K562 treated with DMSO at 1 percent for 48 hours (cell line): Measurements from ENCODE around the gene CLDN6. TPM values are rescaled to one million over a fixed set of nuclear protein-coding genes. Genes with fewer than 3 reads are reported as not detected.

Source experiments
- total RNA-seq: library from RNA; unstranded; fragments of 300-600 nt; gene quantifications from 2 replicates; pipeline ENCODE4 v1.2.3, GENCODE V29; 2022; ENCODE audit warnings: low replicate concordance; ENCODE audit errors: extremely low read depth

CLDN6 gene, protein sequence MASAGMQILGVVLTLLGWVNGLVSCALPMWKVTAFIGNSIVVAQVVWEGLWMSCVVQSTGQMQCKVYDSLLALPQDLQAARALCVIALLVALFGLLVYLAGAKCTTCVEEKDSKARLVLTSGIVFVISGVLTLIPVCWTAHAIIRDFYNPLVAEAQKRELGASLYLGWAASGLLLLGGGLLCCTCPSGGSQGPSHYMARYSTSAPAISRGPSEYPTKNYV
- not detected in 2 replicates for total RNA-seq

DNA sequence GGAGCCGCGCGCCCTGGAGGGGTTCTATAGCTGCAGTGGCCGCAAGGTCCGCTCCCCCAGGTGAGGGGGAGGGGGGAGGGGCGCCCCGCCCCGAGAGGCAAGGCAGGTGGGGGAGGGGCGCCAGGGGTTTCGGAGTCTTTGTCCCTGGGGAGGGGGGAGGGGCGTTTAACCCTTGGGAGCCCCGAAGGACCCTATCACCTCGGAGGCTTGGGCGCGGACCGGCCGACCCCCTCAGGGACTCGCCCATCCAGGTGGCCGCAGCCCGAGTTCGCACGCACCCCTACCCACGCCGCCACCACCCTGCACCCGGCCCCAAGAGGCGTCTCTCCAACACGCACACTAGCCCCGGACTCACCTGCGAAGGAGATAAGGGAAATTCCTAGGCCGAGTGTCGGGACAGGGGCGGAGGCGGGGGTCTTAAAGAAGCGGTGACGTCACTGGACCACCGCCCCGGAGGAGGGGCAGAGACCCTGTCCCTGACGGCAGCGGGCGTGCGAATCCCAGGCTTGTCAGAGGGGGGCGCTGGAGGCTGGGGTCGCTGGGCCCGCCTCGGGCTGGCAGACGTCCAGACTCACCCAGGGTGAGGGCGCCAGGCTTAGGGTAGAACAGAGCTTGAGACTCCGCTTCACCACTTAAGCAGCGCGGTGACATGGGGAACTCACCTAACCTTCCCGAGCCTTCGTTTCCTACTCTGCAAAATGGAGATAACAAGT is at the start of gene CLDN6:
CLDN6 (minus strand) TSS at position 390 of the 713 bp plus-strand sequence. CDS start 2,162 bp downstream, outside the sequence.

DNA sequence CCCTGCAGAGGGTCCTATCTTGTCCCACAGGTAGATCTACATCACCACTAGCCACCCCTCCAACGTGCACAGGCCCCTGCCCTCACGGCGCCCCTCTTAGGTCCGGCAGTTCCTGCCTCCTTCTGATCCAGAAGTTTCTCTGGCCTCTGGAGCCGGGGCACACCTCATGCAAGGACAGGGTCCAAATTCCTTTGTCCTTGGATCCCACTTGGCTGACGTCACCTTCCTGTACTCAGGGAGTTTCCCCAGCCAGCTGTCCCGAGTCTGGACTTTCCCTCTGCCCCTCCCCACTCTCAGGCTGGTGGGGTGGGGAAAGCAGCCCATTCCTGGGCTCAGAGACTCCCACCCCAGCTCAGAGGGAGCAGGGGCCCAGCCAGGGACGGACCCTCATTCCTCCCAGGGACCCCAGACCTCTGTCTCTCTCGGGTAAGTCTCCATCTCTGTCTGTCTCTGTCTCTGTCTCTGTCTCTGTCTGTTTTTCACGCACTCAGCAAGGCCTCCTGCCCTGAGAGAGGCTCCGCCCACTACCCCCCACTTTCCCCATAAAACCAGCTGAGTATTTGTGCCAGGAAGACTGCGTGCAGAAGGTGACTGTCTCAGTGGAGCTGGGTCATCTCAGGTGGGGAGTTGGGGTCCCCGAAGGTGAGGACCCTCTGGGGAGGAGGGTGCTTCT is 47.2 kb upstream of the CLDN6 start, which contains the start of gene IL32:
IL32 (plus strand) TSS at position 572 of the 673 bp plus-strand sequence. CDS start 172 bp downstream, outside the sequence.

DNA sequence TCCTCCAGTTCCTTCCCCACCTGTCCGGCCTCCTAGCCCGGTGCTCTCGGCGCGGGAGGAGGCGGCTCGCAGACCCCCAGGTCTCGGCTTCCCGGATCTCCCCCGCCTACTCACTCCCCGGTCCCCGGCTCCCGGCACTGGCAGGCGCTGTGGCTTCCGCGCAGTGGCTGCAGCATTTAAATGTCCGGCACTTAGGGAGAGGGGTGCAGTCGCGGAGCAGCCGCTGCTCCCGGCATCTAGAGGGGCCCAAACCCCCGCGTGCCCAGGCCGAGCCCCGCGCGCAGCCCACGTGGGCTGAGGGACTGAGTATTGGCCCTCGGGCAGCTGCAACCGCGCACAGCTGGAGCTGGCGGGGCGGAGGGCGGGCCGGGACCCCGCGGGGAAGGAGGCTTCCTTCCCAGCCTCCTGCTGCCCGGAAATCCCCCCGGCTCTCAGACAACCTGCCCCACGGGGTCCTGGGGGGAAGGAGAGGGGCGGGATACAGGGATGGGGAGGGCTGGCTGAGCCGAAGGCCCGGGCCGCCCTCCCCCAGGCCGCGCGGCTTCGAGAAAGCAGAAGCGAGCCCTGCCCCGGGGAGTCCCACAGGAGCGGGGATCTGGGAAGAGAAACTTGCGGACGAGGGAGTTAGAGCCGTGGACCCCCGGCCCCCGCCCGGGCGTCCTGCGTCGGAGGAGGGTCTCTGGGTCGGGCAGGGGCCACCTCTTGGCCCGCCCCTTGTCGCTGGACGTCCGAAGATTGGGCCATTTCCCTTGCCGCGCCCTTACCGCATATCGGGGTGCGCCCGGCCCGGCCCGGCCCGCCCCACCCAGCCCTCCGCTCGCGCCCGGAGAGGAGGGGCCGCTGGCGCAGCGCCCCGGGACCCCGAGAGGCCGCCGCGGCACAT is 28.0 kb upstream of the CLDN6 start, which contains the start of gene MMP25:
MMP25 (plus strand) TSS at position 804 of the 883 bp plus-strand sequence. CDS start 357 bp downstream, outside the sequence.

DNA sequence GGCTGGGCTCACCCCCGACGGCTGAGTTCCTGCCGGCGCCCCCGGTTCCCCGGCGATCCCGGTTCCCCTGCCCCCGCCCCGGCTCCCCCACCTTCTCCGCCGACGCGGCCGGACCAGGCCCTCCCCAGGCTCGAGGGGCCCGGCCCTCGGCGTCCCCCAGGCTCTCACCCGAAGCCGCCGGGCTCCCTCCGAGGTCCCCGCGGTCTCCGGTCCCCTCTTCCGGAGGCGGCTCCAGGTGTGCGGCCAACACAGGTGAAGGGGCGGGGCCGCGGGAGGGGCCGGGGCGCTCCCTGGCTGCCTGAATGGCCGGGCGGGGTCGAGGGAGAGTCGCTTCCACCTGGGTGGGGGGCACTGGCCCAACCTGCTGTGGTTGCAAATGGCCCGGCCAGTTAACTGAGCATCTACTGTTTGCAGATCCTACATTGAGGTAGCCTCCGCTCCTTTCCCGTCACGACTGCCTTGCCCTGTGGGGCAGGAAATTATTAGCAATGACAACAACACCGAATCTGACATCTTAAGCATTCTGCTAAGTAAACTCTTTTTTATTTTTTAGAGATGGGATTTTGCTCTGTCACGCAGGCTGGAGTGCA is 18.8 kb upstream of the CLDN6 start, which contains the start of gene BICDL2:
BICDL2 (minus strand) TSS at position 219 of the 590 bp plus-strand sequence. CDS start 1,448 bp downstream, outside the sequence.

DNA sequence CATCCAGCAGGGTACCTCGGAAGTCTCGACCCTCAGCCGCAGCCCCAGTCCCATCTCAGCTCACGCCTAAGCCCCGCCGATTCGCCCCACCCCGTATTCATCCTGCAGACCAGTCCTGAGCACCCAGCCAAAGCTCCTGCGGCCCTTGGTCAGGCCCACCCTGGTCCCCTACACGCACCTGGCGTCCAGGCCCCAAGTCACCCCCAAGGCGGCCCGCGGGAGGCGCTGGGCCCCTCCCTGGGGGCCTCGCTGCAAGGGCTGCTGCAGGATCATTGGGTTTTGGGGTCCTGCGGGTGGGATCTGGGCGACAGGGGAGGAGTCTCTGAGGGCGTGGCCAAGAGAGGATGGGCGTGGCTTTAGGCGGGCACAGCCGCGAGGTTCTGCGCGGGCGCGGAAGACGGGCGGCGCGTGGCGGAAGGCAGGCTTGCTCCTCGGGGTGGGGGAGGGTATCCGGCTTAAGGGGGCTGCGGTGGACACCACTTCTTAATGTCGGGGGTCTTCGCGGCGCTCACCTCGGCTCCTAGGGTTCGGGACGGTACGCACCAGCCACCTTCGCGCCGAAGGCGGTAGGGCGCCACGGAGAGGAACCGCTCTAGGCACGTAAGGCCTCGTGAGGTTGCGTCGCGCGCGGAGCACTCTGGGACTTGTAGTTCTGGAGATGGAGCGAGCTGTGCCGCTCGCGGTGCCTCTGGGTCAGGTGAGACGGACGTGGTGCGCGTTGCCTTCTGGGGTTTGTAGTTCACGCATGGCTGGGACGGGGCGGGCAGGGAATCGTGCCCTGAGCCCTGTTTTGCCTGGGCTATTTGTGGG is 5.9 kb upstream of the CLDN6 start, which contains the start of the genes HCFC1R1 and THOC6:
HCFC1R1 (minus strand) TSS at position 274 of the 810 bp plus-strand sequence; CDS start at position 273, 1 bp downstream.
THOC6 (plus strand) TSS at position 367 of the 810 bp plus-strand sequence; CDS start at position 659, 292 bp downstream.

DNA sequence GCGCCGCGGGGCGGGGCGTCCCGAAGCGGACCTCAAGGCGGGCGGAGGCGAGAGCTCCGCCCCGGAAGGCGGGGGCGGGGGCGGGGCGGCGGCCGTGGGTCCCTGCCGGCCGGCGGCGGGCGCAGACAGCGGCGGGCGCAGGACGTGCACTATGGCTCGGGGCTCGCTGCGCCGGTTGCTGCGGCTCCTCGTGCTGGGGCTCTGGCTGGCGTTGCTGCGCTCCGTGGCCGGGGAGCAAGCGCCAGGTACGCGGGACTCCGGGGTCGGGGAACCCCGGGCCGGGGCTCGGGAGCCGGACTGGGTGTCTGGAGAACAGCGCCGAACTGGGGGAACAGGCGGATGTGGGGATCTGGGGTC is 2.2 kb upstream of the CLDN6 start, which contains the start of gene TNFRSF12A:
TNFRSF12A (plus strand) TSS at position 122 of the 357 bp plus-strand sequence; CDS start at position 152, 30 bp downstream.

DNA sequence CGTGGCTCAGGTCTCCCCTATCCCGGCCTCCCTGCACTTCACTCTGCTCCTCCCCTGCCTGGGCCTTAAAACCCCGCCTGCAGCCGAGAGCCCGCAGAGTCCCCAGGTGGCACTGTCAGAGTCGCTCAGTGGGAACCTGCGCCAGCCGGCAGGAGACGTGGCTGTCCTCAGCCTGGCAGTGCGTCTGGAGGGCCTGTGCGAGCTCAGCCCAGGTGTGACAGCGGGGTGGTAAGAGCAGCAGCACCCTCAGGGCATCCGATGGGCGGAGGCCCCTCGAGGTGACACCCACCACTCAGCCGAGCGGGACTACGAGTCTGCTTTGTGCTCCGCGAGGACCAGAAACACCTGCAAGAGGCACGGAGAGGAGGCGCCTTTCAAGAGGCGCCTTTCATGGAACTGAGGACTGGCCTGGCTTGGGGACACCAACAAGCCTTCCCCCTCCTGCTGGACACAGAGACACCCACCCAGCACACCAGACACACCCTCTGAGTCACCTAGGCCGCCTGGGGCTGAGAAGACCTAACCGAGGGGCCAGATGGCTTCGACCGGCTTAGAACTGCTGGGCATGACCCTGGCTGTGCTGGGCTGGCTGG is 5.1 kb downstream of the CLDN6 start, which contains the start of gene CLDN9:
CLDN9 (plus strand) TSS at position 96 of the 593 bp plus-strand sequence; CDS start at position 536, 440 bp downstream.

DNA sequence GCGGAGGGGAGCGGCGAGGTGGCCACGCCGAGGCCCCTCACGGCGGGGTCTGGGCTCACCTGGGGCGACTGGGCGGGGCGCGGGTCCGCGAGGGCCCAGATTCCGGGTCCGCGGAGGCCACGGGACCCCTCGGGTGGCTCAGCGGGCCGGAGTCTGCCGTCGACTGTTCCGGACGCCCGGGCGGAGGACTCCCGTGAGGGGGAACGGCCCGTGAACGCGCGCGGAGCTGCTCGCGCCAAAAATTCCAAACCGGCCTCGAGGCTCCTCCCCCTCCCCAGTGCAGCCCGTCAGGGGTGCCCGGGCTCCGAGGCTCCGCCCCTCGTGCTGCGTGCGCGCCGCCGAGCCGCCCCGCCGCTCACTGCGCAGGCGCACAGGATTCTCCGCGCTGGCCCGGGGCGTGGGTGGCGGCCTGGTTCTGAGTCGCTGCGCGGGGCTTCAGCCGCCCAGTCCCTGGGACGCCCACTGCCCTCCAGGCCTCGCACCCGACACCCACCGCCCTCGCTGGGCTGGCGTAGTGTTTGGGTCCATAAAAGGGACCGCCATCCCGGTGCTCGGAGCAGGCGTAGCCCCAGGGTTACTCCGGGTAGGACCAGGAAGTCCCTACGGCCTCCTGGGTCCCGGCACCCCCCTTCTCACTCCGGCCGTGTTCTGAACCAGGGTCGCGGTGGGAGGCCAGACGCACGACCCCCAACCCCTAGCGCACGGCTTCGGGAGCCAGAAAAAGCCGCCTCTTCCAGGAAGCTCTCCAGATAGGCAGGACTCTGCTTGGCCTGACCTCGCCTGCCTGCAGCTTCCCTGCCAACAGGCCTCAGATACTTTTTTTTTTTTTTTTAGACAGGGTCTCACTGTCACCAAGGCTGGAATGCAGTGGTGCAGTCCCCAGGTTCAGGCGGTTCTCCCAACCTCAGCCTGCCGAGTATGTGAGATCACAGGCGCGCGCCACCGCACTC is 37.5 kb downstream of the CLDN6 start, which contains the start of gene PKMYT1:
PKMYT1 (minus strand) TSS at position 220 of the 950 bp plus-strand sequence. CDS start 789 bp downstream, outside the sequence.

DNA sequence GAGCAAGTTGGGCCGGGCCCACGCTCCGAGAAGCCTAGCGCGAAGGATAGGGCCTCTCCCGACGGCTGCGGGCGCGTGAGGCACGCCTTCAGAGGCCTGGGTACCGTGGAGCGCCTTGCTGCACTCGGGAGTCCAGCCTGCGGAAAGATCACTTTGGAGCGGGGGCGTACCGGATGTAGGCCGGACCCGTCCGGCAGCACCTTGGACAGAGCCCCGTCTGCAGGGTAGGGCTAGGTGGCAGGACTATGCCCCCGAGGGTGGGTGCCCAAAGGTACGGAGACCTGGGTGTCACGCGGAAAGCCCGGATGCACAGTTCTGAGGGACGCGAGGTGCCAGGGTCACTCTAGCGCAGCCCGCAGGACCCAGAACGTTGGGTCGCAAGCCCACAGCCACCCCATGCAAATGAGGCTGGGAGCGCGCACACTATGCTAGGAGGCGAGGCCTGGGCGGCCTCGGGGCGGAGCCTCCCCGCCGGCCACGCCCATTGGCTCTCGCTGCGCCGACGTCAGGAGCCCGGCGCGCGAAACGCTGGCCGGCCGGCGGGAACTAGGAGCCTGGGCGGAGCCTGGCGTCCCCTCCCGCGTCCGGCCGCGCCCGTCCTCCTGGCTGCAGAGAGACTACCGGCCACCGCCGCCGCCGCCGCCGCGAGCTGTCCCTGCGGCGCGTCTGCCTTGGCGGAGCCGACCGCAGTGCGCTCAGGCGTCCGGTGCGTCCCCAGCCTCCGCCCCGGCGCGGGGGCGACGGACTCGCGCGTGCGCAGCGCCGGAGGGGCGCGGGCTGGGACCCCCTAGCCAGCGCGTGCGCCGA is 49.0 kb downstream of the CLDN6 start, which contains the start of gene PAQR4:
PAQR4 (plus strand) TSS at position 611 of the 807 bp plus-strand sequence. CDS start 327 bp downstream, outside the sequence.

Other genes with a start within 250 kb of the CLDN6 start
- gene ELOB, start 240.9 kb downstream of the CLDN6 start, total RNA-seq, result not detected in 2 replicates
- not detected in 2 replicates for gene PRSS33, start 230.6 kb downstream of the CLDN6 start, total RNA-seq
- gene PRSS41, start 219.7 kb downstream of the CLDN6 start, total RNA-seq, result not detected in 2 replicates
- not detected in 2 replicates for gene PRSS21, start 200.9 kb downstream of the CLDN6 start, total RNA-seq
- gene ZG16B, start 187.9 kb downstream of the CLDN6 start, total RNA-seq, result not detected in 2 replicates
- not detected in 2 replicates for gene PRSS22, start 160.0 kb downstream of the CLDN6 start, total RNA-seq
- gene FLYWCH2, start 135.0 kb downstream of the CLDN6 start, total RNA-seq, result not detected in 2 replicates
- not detected in 2 replicates for gene FLYWCH1, start 106.3 kb downstream of the CLDN6 start, total RNA-seq
- gene KREMEN2, start 53.9 kb downstream of the CLDN6 start, total RNA-seq, result not detected in 2 replicates
- not detected in 2 replicates for gene PAQR4, start 48.8 kb downstream of the CLDN6 start, total RNA-seq
- gene PKMYT1, start 37.7 kb downstream of the CLDN6 start, total RNA-seq, result not detected in 2 replicates
- gene CLDN9, start 5.3 kb downstream of the CLDN6 start, total RNA-seq, result not detected in 2 replicates
- not detected in 2 replicates for gene TNFRSF12A, start 2.2 kb upstream of the CLDN6 start, total RNA-seq
- gene HCFC1R1, start 5.8 kb upstream of the CLDN6 start, total RNA-seq, result not detected in 2 replicates
- gene THOC6, start 5.9 kb upstream of the CLDN6 start, total RNA-seq, result not detected in 2 replicates
- gene BICDL2, start 18.8 kb upstream of the CLDN6 start, total RNA-seq, result not detected in 2 replicates
- gene MMP25, start 28.4 kb upstream of the CLDN6 start, total RNA-seq, result not detected in 2 replicates
- not detected in 2 replicates for gene IL32, start 47.5 kb upstream of the CLDN6 start, total RNA-seq
- gene ZSCAN10, start 81.1 kb upstream of the CLDN6 start, total RNA-seq, result not detected in 2 replicates
- gene ZNF205, start 94.4 kb upstream of the CLDN6 start, total RNA-seq, result not detected in 2 replicates
- gene ZNF213, start 116.8 kb upstream of the CLDN6 start, total RNA-seq, result not detected in 2 replicates
- gene OR1F1, start 170.0 kb upstream of the CLDN6 start, total RNA-seq, result not detected in 2 replicates
- gene ZNF200, start 217.0 kb upstream of the CLDN6 start, total RNA-seq, result not detected in 2 replicates
- gene MEFV, start 238.4 kb upstream of the CLDN6 start, total RNA-seq, result not detected in 2 replicates